Measurements from ENCODE around the gene CIAO1. TPM values are rescaled to one million over a fixed set of nuclear protein-coding genes. Genes with fewer than 3 reads are reported as not detected.

CIAO1 gene
- total RNA-seq, 1 donor from 2014 or later: 63.7 TPM

- H3K4me1 Mint-ChIP-seq (ENCODE audit: unreplicated experiment): peaks cover 19% of the 10 kb centered on the region
- peaks cover 35% of the 10 kb centered on the region for H3K36me3 Mint-ChIP-seq (ENCODE audit: low read depth, unreplicated experiment)
- no peak for TF ChIP-seq CTCF (IDR thresholded peaks at IDR 0.05; ENCODE audit: unreplicated experiment)
- peaks cover 5% of the 10 kb centered on the region for H3K27me3 Mint-ChIP-seq (ENCODE audit: unreplicated experiment)
- no peak for DNase-seq (ENCODE audit: low spot score)
- H3K4me3 Mint-ChIP-seq (ENCODE audit: unreplicated experiment): no peak overlapping the region
- H3K27ac Mint-ChIP-seq (ENCODE audit: unreplicated experiment): no peak overlapping the region
- H3K9me3 Mint-ChIP-seq (ENCODE audit: unreplicated experiment): no peaks in the 10 kb centered on the region
Measured at GRCh38 chr2:96249654-96250053, 16.4 kb upstream of the CIAO1 start.

- Mint-ChIP-seq H3K4me3 (ENCODE audit: unreplicated experiment) (no peak overlapping the region), H3K27me3 (ENCODE audit: unreplicated experiment) (peaks cover 5% of the 10 kb centered on the region), H3K36me3 (ENCODE audit: low read depth, unreplicated experiment) (peaks cover 37% of the 10 kb centered on the region), H3K9me3 (ENCODE audit: unreplicated experiment) (no peaks in the 10 kb centered on the region), H3K4me1 (ENCODE audit: unreplicated experiment) (peaks cover 19% of the 10 kb centered on the region), H3K27ac (ENCODE audit: unreplicated experiment) (no peak overlapping the region)
- DNase-seq (ENCODE audit: low spot score): no peak
- no peak for TF ChIP-seq CTCF (IDR thresholded peaks at IDR 0.05; ENCODE audit: unreplicated experiment)
Measured at GRCh38 chr2:96250188-96250587, 15.8 kb upstream of the CIAO1 start.

GRCh38 chr2:96251721-96252292, 14.2 kb upstream of the CIAO1 start:
- no peak overlapping the region for H3K27ac Mint-ChIP-seq (ENCODE audit: unreplicated experiment)
- no peak for TF ChIP-seq CTCF (IDR thresholded peaks at IDR 0.05; ENCODE audit: unreplicated experiment)
- H3K9me3 Mint-ChIP-seq (ENCODE audit: unreplicated experiment): no peaks in the 10 kb centered on the region
- peak overlapping the region; percentile 74 for H3K4me3 Mint-ChIP-seq (ENCODE audit: unreplicated experiment)
- peaks cover 13% of the 10 kb centered on the region for H3K4me1 Mint-ChIP-seq (ENCODE audit: unreplicated experiment)
- no peak for DNase-seq (ENCODE audit: low spot score)
- peaks cover 33% of the 10 kb centered on the region for H3K36me3 Mint-ChIP-seq (ENCODE audit: low read depth, unreplicated experiment)
- H3K27me3 Mint-ChIP-seq (ENCODE audit: unreplicated experiment): peaks cover 4% of the 10 kb centered on the region

- DNase-seq (ENCODE audit: low spot score): no peak
- Mint-ChIP-seq H3K27me3 (ENCODE audit: unreplicated experiment) (peaks cover 4% of the 10 kb centered on the region), H3K4me3 (ENCODE audit: unreplicated experiment) (peak overlapping the region; percentile 74), H3K4me1 (ENCODE audit: unreplicated experiment) (peaks cover 13% of the 10 kb centered on the region), H3K9me3 (ENCODE audit: unreplicated experiment) (no peaks in the 10 kb centered on the region), H3K36me3 (ENCODE audit: low read depth, unreplicated experiment) (peaks cover 33% of the 10 kb centered on the region), H3K27ac (ENCODE audit: unreplicated experiment) (no peak overlapping the region)
- no peak for TF ChIP-seq CTCF (IDR thresholded peaks at IDR 0.05; ENCODE audit: unreplicated experiment)
Measured at GRCh38 chr2:96252526-96252925, 13.5 kb upstream of the CIAO1 start.

GRCh38 chr2:96253006-96253405, 13.0 kb upstream of the CIAO1 start:
- Mint-ChIP-seq H3K27ac (ENCODE audit: unreplicated experiment) (no peak overlapping the region), H3K4me1 (ENCODE audit: unreplicated experiment) (peaks cover 15% of the 10 kb centered on the region), H3K9me3 (ENCODE audit: unreplicated experiment) (no peaks in the 10 kb centered on the region), H3K27me3 (ENCODE audit: unreplicated experiment) (peaks cover 4% of the 10 kb centered on the region), H3K36me3 (ENCODE audit: low read depth, unreplicated experiment) (peaks cover 33% of the 10 kb centered on the region), H3K4me3 (ENCODE audit: unreplicated experiment) (no peak overlapping the region)
- no peak for DNase-seq (ENCODE audit: low spot score)
- TF ChIP-seq CTCF (IDR thresholded peaks at IDR 0.05; ENCODE audit: unreplicated experiment): no peak

Measured in endothelial cell (in vitro differentiated cells).